Progenitor cell of endocrine pancreas (in vitro differentiated cells): ENCODE results near the gene DNM3. TPM values are rescaled to one million over a fixed set of nuclear protein-coding genes. Genes with fewer than 3 reads are reported as not detected.
A peak's percentile ranks its signal among the peaks of the same experiment; 100 is the strongest.

Experiments
- DNase-seq: peaks from one replicate; pipeline ENCODE4 v3.0.0; 2021; ENCODE audit warnings: low spot score; ENCODE audit not compliant: unreplicated experiment
- H3K27ac Mint-ChIP-seq: 2 replicates; pipeline ENCODE4 v1.8.0; 2021; ENCODE audit warnings: mild to moderate bottlenecking, moderate library complexity, mixed read lengths
- H3K27me3 Mint-ChIP-seq: 2 replicates; pipeline ENCODE4 v1.8.0; 2021; ENCODE audit warnings: mixed read lengths
- H3K36me3 Mint-ChIP-seq: 2 replicates; pipeline ENCODE4 v1.8.0; 2022; ENCODE audit warnings: mixed read lengths; ENCODE audit not compliant: insufficient read depth
- H3K4me1 Mint-ChIP-seq: 2 replicates; pipeline ENCODE4 v1.8.0; 2021; ENCODE audit warnings: low read depth, mixed read lengths
- H3K4me3 Mint-ChIP-seq: 2 replicates; pipeline ENCODE4 v1.8.0; 2021; ENCODE audit warnings: low read depth, mild to moderate bottlenecking, moderate library complexity, mixed read lengths
- H3K9me3 Mint-ChIP-seq: 2 replicates; pipeline ENCODE4 v1.8.0; 2021; ENCODE audit warnings: low read depth, mixed read lengths
- total RNA-seq: library from RNA; stranded (reverse); gene quantifications from 2 replicates; pipeline ENCODE4 v1.2.1, GENCODE V29; 2021
- TF ChIP-seq, protein P1 (sequence below): fragments of 200-600 bp; sonication (generic); IDR thresholded peaks from one replicate; pipeline ENCODE4 v1.5.0; 2021; ENCODE audit warnings: antibody characterized with exemption, mild to moderate bottlenecking; ENCODE audit not compliant: unreplicated experiment

DNM3 gene
- total RNA-seq, 1 donor from 2014 or later = 0.48 TPM

DNA sequence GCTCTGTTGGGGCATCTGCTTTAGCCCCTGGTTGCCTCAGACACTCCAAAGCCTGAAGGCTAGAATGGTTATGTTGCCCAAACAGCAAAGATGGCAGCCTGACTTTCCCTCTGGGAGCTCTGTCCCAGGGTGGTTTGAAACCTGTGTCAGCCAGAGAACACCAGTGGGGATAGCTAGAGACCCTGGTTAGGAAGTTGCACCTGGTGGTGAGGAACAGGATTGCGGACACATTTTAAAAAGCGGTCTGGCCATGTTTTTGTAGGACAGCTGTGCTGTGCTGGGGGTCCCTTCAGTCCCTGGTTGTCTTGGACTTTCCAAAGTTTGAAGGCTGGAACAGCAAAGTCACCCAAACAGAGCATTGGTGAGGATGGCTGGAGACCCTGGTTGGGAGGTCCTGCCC, 87.8 kb downstream of the DNM3 start:
- no peaks in the 10 kb centered on the region for H3K27me3 Mint-ChIP-seq
- no peak overlapping the region for H3K27ac Mint-ChIP-seq
- no peaks in the 10 kb centered on the region for H3K36me3 Mint-ChIP-seq
- TF ChIP-seq, protein P1, sequence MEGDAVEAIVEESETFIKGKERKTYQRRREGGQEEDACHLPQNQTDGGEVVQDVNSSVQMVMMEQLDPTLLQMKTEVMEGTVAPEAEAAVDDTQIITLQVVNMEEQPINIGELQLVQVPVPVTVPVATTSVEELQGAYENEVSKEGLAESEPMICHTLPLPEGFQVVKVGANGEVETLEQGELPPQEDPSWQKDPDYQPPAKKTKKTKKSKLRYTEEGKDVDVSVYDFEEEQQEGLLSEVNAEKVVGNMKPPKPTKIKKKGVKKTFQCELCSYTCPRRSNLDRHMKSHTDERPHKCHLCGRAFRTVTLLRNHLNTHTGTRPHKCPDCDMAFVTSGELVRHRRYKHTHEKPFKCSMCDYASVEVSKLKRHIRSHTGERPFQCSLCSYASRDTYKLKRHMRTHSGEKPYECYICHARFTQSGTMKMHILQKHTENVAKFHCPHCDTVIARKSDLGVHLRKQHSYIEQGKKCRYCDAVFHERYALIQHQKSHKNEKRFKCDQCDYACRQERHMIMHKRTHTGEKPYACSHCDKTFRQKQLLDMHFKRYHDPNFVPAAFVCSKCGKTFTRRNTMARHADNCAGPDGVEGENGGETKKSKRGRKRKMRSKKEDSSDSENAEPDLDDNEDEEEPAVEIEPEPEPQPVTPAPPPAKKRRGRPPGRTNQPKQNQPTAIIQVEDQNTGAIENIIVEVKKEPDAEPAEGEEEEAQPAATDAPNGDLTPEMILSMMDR = peak; percentile 18
- peaks cover 4% of the 10 kb centered on the region for H3K9me3 Mint-ChIP-seq
- no peak overlapping the region for H3K4me3 Mint-ChIP-seq
- no peak for DNase-seq
- no peaks in the 10 kb centered on the region for H3K4me1 Mint-ChIP-seq

DNA sequence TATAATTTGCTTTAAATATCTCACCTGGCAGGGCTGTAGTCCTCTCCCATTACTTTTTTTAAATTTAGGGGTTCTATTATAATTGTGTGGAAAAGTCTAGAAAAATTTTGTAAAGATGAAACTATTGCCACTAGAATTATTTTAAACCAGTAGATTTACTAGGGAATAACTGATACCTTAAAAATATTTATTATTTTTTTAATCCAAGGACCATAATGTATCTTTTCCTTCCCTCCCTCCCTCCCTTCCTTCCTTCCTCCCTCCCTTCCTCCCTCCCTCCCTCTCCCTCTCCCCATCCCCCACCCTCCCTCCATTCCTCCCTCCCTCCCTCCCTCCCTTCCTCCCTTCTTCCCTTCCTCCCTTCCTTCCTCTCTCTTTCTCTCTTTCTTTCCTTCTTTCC, 90.5 kb downstream of the DNM3 start:
- no peak overlapping the region for H3K27ac Mint-ChIP-seq
- no peaks in the 10 kb centered on the region for H3K36me3 Mint-ChIP-seq
- no peaks in the 10 kb centered on the region for H3K9me3 Mint-ChIP-seq
- H3K27me3 Mint-ChIP-seq = no peaks in the 10 kb centered on the region
- no peak for DNase-seq
- no peaks in the 10 kb centered on the region for H3K4me1 Mint-ChIP-seq
- TF ChIP-seq, protein P1 = no peak
- no peak overlapping the region for H3K4me3 Mint-ChIP-seq

DNA sequence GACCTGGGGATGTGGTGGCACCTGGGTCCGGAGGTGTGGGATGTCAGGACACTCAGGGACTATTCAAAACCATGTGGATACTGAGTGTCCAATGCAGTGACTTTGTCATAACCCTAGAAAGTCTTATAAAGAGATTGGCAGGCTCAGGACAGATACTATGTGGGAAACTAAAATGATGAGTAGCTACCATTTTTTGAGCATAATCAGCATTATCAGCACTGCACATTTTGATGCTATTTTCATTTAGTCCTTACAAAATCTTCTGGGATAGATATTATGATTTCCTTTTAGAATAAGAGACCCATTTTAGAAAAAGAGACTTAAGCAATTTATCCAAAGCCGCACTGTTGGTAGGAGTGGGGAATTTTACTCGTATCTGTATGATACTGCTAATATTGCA, 93.4 kb downstream of the DNM3 start:
- H3K4me1 Mint-ChIP-seq = peaks cover under 1% of the 10 kb centered on the region
- H3K36me3 Mint-ChIP-seq = no peaks in the 10 kb centered on the region
- TF ChIP-seq, protein P1 = no peak
- no peak overlapping the region for H3K27ac Mint-ChIP-seq
- DNase-seq = no peak
- no peak overlapping the region for H3K4me3 Mint-ChIP-seq
- H3K27me3 Mint-ChIP-seq = no peaks in the 10 kb centered on the region
- H3K9me3 Mint-ChIP-seq = no peaks in the 10 kb centered on the region

DNA sequence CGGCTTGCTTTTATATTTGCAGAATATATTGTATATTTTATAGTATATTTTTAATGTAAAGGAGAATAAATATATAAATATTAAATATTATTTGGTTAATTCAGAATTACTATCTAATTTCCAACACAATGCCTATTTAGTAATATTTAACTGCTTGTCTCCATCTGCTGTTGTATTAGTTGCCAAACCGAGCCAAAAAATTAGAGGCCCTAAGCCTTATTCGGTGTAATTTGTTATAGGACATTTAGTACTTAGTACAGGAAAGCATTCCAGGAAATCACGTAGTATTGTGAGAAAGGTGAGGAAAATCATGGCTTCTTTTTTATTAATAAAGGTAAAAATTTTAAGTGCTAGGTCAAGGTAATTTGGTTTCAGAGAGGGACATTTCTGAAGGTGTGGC, 93.8 kb downstream of the DNM3 start:
- Mint-ChIP-seq H3K36me3 (no peaks in the 10 kb centered on the region), H3K9me3 (no peaks in the 10 kb centered on the region), H3K4me3 (no peak overlapping the region), H3K27me3 (no peaks in the 10 kb centered on the region), H3K4me1 (peaks cover 5% of the 10 kb centered on the region), H3K27ac (no peak overlapping the region)
- TF ChIP-seq, protein P1 = no peak
- no peak for DNase-seq

DNA sequence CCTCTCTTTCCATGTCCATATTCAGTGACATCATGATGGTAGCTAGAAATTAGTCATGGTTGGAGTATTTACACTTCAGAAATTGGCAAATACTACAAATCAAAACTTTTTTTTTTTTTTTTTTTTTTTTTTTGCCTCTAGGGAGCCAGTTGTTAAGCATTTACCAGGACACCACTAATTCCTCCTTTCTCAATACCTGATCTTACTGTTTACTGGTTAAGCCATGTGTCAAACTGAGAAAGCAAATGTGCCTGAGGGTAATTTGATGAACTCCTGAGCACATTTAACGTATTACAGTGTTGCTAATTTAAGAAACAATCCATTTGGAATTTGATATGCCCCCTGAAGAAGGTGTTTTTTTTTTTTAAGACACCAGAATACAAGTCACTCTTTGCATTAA, 94.4 kb downstream of the DNM3 start:
- no peaks in the 10 kb centered on the region for H3K36me3 Mint-ChIP-seq

More for the DNA sequence above, 94.4 kb downstream of the DNM3 start:
- H3K4me3 Mint-ChIP-seq = no peak overlapping the region
- H3K27ac Mint-ChIP-seq = no peak overlapping the region
- no peak for DNase-seq
- H3K9me3 Mint-ChIP-seq = no peaks in the 10 kb centered on the region
- H3K27me3 Mint-ChIP-seq = no peaks in the 10 kb centered on the region
- H3K4me1 Mint-ChIP-seq = peaks cover 10% of the 10 kb centered on the region
- TF ChIP-seq, protein P1 = no peak
